Neural progenitor cell (in vitro differentiated cells): ENCODE measurements around the gene PUSL1.

Experiments
- EZH2 ChIP-seq: fragments of 200-600 bp; sonication (generic); IDR thresholded peaks from 2 replicates; pipeline ENCODE4 v1.6.1; 2017; ENCODE audit warnings: antibody characterized with exemption, mild to moderate bottlenecking, moderate library complexity
- EZH2phosphoT487 ChIP-seq: fragments of 200-600 bp; sonication (generic); IDR thresholded peaks from 2 replicates; pipeline ENCODE4 v1.6.1; 2017; ENCODE audit warnings: antibody characterized with exemption
- TF ChIP-seq, protein P1 (sequence below): fragments of 200-600 bp; sonication (generic); IDR thresholded peaks from 2 replicates; pipeline ENCODE4 v1.5.1; 2017; ENCODE audit warnings: antibody characterized with exemption, mild to moderate bottlenecking

DNA sequence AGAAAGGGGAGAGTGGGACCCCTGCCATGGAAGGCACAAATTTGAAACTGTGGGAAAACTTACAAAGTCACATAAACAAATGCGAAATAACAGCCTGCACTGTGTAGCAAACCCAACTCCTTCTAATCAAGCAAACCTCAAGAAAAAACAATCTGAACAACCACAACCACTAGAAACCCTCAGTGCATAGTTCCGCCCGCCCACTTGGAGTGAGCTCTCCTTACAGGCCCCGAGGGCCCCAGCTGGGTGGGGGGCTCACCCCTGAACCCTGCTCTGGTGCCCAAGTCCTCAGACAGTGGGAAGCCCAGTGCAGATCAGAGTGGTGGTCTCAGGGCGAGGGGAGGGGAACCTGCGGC, 50.9 kb downstream of the PUSL1 start:
- TF ChIP-seq, protein P1, sequence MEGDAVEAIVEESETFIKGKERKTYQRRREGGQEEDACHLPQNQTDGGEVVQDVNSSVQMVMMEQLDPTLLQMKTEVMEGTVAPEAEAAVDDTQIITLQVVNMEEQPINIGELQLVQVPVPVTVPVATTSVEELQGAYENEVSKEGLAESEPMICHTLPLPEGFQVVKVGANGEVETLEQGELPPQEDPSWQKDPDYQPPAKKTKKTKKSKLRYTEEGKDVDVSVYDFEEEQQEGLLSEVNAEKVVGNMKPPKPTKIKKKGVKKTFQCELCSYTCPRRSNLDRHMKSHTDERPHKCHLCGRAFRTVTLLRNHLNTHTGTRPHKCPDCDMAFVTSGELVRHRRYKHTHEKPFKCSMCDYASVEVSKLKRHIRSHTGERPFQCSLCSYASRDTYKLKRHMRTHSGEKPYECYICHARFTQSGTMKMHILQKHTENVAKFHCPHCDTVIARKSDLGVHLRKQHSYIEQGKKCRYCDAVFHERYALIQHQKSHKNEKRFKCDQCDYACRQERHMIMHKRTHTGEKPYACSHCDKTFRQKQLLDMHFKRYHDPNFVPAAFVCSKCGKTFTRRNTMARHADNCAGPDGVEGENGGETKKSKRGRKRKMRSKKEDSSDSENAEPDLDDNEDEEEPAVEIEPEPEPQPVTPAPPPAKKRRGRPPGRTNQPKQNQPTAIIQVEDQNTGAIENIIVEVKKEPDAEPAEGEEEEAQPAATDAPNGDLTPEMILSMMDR = no peak
- TF ChIP-seq EZH2 (no peak), EZH2phosphoT487 (no peak)
